AG08396 (cell line): ENCODE measurements around the gene ATF7IP2.
"Not testable (repeated sequence)": the region's sequence is repeated elsewhere in the genome, so short reads cannot be mapped to it uniquely, and the experiment has no call there.

Experiments
- DNase-seq: peaks from one replicate; pipeline ENCODE4 v3.0.0; 2012; ENCODE audit warnings: low spot score, mixed read lengths

ATF7IP2 gene

GRCh38 chr16:10383626-10384025, 2.2 kb upstream of the ATF7IP2 start:
- DNase-seq = no peak

- no peak for DNase-seq
Observed at GRCh38 chr16:10386517-10387100, 748 bp downstream of the ATF7IP2 start.

GRCh38 chr16:10387188-10387617, 1.3 kb downstream of the ATF7IP2 start:
- no peak for DNase-seq

GRCh38 chr16:10388988-10389387, 3.1 kb downstream of the ATF7IP2 start:
- no peak for DNase-seq

- DNase-seq = no peak
Observed at GRCh38 chr16:10390330-10390729, 4.5 kb downstream of the ATF7IP2 start.

GRCh38 chr16:10390867-10391266, 5.0 kb downstream of the ATF7IP2 start:
- DNase-seq = no peak

- no peak for DNase-seq
Observed at GRCh38 chr16:10391339-10391738, 5.5 kb downstream of the ATF7IP2 start.

GRCh38 chr16:10402975-10403374, 17.1 kb downstream of the ATF7IP2 start:
- no peak for DNase-seq

- DNase-seq = no peak
Observed at GRCh38 chr16:10405386-10405939, 19.6 kb downstream of the ATF7IP2 start.

- DNase-seq = no peak
Observed at GRCh38 chr16:10408824-10409381, 23.0 kb downstream of the ATF7IP2 start.

- not testable (repeated sequence) for DNase-seq
Observed at GRCh38 chr16:10409713-10410112, 23.9 kb downstream of the ATF7IP2 start.

- DNase-seq = no peak
Observed at GRCh38 chr16:10410469-10410868, 24.6 kb downstream of the ATF7IP2 start.

GRCh38 chr16:10412935-10413601, 27.2 kb downstream of the ATF7IP2 start:
- no peak for DNase-seq

- not testable (repeated sequence) for DNase-seq
Observed at GRCh38 chr16:10418204-10418603, 32.3 kb downstream of the ATF7IP2 start.

- DNase-seq = no peak
Observed at GRCh38 chr16:10419701-10420100, 33.8 kb downstream of the ATF7IP2 start.

- DNase-seq = no peak
Observed at GRCh38 chr16:10421596-10421995, 35.7 kb downstream of the ATF7IP2 start.

GRCh38 chr16:10428433-10429168, 42.7 kb downstream of the ATF7IP2 start:
- no peak for DNase-seq

- not testable (repeated sequence) for DNase-seq
Observed at GRCh38 chr16:10429299-10429969, 43.6 kb downstream of the ATF7IP2 start.

- DNase-seq = no peak
Observed at GRCh38 chr16:10441726-10442125, 55.9 kb downstream of the ATF7IP2 start.

- no peak for DNase-seq
Observed at GRCh38 chr16:10447289-10447688, 61.4 kb downstream of the ATF7IP2 start.

- DNase-seq = not testable (repeated sequence)
Observed at GRCh38 chr16:10452208-10453158, 66.6 kb downstream of the ATF7IP2 start.
